ENCODE results near the gene HSPA9.
"Not testable (repeated sequence)": the region's sequence is repeated elsewhere in the genome, so short reads cannot be mapped to it uniquely, and the experiment has no call there.

The HSPA9 gene

DNA sequence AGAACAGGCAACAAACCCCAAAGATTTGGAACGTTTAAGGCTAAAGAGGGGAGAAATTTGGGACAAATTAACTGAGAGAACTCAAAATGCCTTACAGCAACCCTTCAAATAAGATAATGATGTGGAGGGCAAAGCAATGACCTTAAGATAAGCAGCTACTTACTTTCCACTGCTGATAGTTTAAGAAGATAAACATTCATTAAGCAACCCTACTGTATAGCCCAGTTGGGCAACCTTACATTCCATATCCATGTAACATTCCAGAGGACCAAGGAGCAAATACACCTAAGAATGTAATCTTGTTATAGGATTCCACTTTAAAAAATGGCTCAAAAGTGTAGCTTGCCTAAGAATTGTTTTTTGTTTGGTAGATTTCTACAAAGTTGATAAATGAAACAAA lies 47.0 kb downstream of the HSPA9 start:
- Histone ChIP-seq H3K9me3 (ENCODE audit: control insufficient read depth, insufficient read depth, low read depth, low read length) (no peaks in the 10 kb centered on the region), H3K27me3 (ENCODE audit: control insufficient read depth, insufficient read depth, low read length) (no peaks in the 10 kb centered on the region), H3K36me3 (ENCODE audit: control insufficient read depth, insufficient read depth, low read length) (peaks cover 31% of the 10 kb centered on the region), H3K9ac (ENCODE audit: low read length) (no peak overlapping the region), H3K27ac (ENCODE audit: low read depth, low read length) (no peak overlapping the region), H3K4me1 (ENCODE audit: control insufficient read depth, insufficient read depth, low read length) (no peaks in the 10 kb centered on the region), H3K4me3 (ENCODE audit: low read depth, low read length) (no peak overlapping the region)

DNA sequence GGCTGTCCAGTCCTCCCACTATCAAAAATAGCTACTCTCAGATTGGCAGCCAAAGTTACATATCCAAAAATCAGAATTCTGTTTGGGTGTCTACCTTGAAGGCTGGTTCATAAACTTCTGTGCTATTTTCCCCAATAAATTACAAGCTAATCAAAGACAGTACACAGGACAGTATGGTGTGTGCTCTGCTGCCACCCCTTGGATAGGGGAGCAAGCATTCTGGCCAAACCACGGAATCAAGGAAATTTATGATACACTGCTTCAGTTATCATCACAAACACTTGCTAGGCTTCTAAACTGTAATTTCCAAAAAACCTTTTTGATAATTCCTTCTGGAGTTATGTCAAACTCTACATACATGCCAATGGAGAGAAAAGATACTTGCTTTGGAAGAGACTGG lies 48.0 kb downstream of the HSPA9 start:
- Histone ChIP-seq H3K27me3 (ENCODE audit: control insufficient read depth, insufficient read depth, low read length) (no peaks in the 10 kb centered on the region), H3K36me3 (ENCODE audit: control insufficient read depth, insufficient read depth, low read length) (peaks cover 28% of the 10 kb centered on the region)

DNA sequence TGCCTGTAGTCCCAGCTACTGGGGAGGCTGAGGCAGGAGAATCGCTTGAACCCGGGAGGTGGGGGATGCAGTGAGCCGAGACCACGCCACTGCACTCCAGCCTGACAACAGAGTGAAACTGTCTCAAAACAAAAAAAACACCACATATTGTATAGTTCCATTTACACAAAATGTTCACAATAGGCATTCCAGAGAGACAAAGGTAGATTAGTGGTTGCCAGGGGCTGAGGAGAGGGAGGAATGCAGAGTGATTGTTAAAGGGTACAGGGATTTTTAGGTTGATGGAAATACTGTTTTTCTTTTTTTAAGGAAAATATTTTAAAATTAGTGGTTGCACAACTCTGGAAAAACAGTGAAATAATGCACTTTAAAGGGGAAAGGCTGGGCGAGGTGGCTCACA lies 51.8 kb downstream of the HSPA9 start:
- Histone ChIP-seq H3K27ac (ENCODE audit: low read depth, low read length) (no peak overlapping the region), H3K4me3 (ENCODE audit: low read depth, low read length) (no peak overlapping the region), H3K36me3 (ENCODE audit: control insufficient read depth, insufficient read depth, low read length) (peaks cover 27% of the 10 kb centered on the region), H3K4me1 (ENCODE audit: control insufficient read depth, insufficient read depth, low read length) (no peaks in the 10 kb centered on the region), H3K9ac (ENCODE audit: low read length) (no peak overlapping the region), H3K9me3 (ENCODE audit: control insufficient read depth, insufficient read depth, low read depth, low read length) (no peaks in the 10 kb centered on the region), H3K27me3 (ENCODE audit: control insufficient read depth, insufficient read depth, low read length) (no peaks in the 10 kb centered on the region)

More for the DNA sequence above, 48.0 kb downstream of the HSPA9 start:
- H3K9me3 ChIP-seq (ENCODE audit: control insufficient read depth, insufficient read depth, low read depth, low read length): no peaks in the 10 kb centered on the region
- no peaks in the 10 kb centered on the region for H3K4me1 ChIP-seq (ENCODE audit: control insufficient read depth, insufficient read depth, low read length)
- no peak overlapping the region for H3K27ac ChIP-seq (ENCODE audit: low read depth, low read length)
- no peak overlapping the region for H3K4me3 ChIP-seq (ENCODE audit: low read depth, low read length)
- H3K9ac ChIP-seq (ENCODE audit: low read length): no peak overlapping the region

DNA sequence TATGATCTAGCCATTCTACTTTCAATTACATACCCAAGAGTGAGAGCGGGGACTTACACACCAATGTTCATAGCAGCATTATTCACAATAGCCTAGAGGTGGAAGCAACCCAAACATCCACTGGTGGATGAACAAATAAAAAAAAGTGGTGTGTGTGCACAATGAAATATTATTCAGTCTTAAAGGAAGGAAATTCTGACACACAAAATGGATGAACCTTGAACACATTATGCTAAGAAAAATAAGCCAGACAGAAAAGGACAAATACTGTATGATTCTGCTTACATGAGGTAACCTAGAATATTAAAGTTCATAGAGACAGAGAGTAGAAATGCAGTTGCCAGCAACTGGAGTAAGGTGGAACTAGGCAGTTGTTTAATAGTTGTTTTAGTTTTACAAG lies 54.2 kb downstream of the HSPA9 start:
- Histone ChIP-seq H3K36me3 (ENCODE audit: control insufficient read depth, insufficient read depth, low read length) (peaks cover 41% of the 10 kb centered on the region), H3K9me3 (ENCODE audit: control insufficient read depth, insufficient read depth, low read depth, low read length) (no peaks in the 10 kb centered on the region), H3K9ac (ENCODE audit: low read length) (no peak overlapping the region), H3K4me1 (ENCODE audit: control insufficient read depth, insufficient read depth, low read length) (no peaks in the 10 kb centered on the region), H3K4me3 (ENCODE audit: low read depth, low read length) (no peak overlapping the region), H3K27me3 (ENCODE audit: control insufficient read depth, insufficient read depth, low read length) (no peaks in the 10 kb centered on the region), H3K27ac (ENCODE audit: low read depth, low read length) (no peak overlapping the region)

DNA sequence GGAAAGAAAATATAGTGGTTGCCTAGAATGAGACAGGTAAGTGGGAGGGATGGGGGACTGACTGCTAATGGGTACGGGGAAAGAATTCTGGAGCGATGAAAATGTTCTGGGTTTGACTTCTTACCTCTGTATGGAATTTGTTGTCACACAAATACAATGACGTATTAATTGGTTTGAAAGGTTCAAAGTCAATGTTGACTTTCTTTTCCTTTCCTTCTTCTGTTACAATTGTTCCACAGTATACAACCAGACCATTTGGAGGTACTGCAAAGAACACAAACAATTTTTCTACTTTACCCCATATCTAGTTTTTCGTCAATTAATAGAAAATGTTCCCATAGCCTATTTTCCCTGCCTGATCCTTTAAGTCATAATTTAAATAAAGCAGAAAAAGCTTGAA lies 57.8 kb downstream of the HSPA9 start:
- Histone ChIP-seq H3K4me1 (ENCODE audit: control insufficient read depth, insufficient read depth, low read length) (no peaks in the 10 kb centered on the region), H3K27me3 (ENCODE audit: control insufficient read depth, insufficient read depth, low read length) (no peaks in the 10 kb centered on the region), H3K36me3 (ENCODE audit: control insufficient read depth, insufficient read depth, low read length) (peaks cover 67% of the 10 kb centered on the region)

DNA sequence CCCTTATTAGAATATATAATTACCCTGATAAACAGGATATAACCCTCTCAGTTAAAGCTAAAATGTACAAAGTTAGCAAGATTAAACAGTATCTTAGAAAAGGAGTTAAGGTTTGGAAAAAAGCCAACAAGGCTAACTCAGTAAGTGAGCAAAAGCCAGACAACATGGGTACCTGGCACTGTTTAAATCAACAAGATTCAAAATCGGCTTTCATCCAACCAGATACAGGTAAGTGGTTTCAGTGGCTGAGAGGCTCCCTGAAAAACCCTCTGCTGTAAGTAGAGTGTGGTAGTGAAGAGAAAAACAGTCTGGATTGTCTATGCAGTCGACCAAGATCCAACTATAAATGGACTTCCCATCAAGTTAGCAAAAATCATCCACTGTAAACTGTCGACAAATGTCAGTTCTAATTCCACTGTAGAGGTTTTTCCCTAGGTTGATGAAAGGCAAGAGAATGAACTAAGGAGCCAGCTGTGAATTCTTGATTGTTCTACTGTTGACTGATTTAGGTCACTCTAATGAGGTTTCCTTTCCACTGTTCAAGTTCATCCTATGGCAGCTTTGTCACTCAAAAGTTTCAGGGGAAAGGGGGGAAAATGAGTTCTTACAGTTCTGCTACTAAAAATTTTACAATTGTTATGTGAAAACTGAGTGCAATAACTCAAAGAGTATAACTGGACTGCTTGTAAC lies 59.5 kb downstream of the HSPA9 start:
- no peak overlapping the region for H3K27ac ChIP-seq (ENCODE audit: low read depth, low read length)
- no peaks in the 10 kb centered on the region for H3K27me3 ChIP-seq (ENCODE audit: control insufficient read depth, insufficient read depth, low read length)
- no peak overlapping the region for H3K4me3 ChIP-seq (ENCODE audit: low read depth, low read length)
- H3K36me3 ChIP-seq (ENCODE audit: control insufficient read depth, insufficient read depth, low read length): peaks cover 83% of the 10 kb centered on the region
- no peak overlapping the region for H3K9ac ChIP-seq (ENCODE audit: low read length)
- H3K9me3 ChIP-seq (ENCODE audit: control insufficient read depth, insufficient read depth, low read depth, low read length): no peaks in the 10 kb centered on the region
- no peaks in the 10 kb centered on the region for H3K4me1 ChIP-seq (ENCODE audit: control insufficient read depth, insufficient read depth, low read length)

More for the DNA sequence above, 57.8 kb downstream of the HSPA9 start:
- Histone ChIP-seq H3K9me3 (ENCODE audit: control insufficient read depth, insufficient read depth, low read depth, low read length) (no peaks in the 10 kb centered on the region), H3K9ac (ENCODE audit: low read length) (no peak overlapping the region), H3K4me3 (ENCODE audit: low read depth, low read length) (no peak overlapping the region), H3K27ac (ENCODE audit: low read depth, low read length) (no peak overlapping the region)

DNA sequence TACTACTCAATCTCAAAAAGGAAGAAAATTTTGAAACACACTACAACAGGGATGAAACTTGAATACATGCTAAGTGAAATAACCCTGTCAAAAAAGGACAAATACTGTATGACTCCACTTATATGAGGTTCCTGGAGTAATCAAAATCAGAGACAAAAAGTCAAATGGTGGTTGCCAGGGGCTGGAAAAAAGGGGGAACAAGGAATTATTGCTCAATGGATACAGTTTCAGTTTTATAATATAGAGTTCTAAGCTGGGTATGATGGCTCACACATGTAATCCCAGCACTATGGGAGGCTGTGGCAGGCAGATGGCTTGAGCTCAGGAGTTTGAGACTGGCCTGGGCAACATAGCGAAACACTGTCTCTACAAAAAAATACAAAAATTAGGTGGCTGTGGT lies 61.2 kb downstream of the HSPA9 start:
- no peaks in the 10 kb centered on the region for H3K4me1 ChIP-seq (ENCODE audit: control insufficient read depth, insufficient read depth, low read length)
- H3K36me3 ChIP-seq (ENCODE audit: control insufficient read depth, insufficient read depth, low read length): peaks cover 96% of the 10 kb centered on the region
- no peak overlapping the region for H3K4me3 ChIP-seq (ENCODE audit: low read depth, low read length)
- no peaks in the 10 kb centered on the region for H3K9me3 ChIP-seq (ENCODE audit: control insufficient read depth, insufficient read depth, low read depth, low read length)
- H3K27ac ChIP-seq (ENCODE audit: low read depth, low read length): no peak overlapping the region
- no peaks in the 10 kb centered on the region for H3K27me3 ChIP-seq (ENCODE audit: control insufficient read depth, insufficient read depth, low read length)
- H3K9ac ChIP-seq (ENCODE audit: low read length): no peak overlapping the region

DNA sequence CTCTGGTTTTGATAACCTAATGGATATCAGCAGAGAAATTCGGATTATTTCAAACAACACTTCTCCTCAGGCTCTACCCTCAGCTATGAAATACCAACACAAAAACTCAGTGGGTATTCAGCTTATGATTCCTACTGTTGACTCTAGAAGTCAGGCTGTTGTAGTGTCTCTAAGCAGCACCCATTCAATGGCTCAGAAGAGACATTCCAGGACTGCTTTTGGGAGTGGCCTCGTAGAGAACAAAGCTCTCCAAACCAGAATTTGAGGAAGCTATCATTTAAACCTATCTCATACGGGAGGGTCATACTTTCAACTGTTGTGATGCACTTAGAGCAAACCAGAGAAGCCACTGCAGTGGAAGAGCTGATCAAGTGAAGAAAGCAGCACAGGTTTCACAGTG lies 66.2 kb downstream of the HSPA9 start:
- Histone ChIP-seq H3K27me3 (ENCODE audit: control insufficient read depth, insufficient read depth, low read length) (no peaks in the 10 kb centered on the region), H3K9me3 (ENCODE audit: control insufficient read depth, insufficient read depth, low read depth, low read length) (no peaks in the 10 kb centered on the region), H3K27ac (ENCODE audit: low read depth, low read length) (no peak overlapping the region), H3K9ac (ENCODE audit: low read length) (no peak overlapping the region), H3K4me3 (ENCODE audit: low read depth, low read length) (no peak overlapping the region), H3K36me3 (ENCODE audit: control insufficient read depth, insufficient read depth, low read length) (peaks cover 84% of the 10 kb centered on the region), H3K4me1 (ENCODE audit: control insufficient read depth, insufficient read depth, low read length) (no peaks in the 10 kb centered on the region)

DNA sequence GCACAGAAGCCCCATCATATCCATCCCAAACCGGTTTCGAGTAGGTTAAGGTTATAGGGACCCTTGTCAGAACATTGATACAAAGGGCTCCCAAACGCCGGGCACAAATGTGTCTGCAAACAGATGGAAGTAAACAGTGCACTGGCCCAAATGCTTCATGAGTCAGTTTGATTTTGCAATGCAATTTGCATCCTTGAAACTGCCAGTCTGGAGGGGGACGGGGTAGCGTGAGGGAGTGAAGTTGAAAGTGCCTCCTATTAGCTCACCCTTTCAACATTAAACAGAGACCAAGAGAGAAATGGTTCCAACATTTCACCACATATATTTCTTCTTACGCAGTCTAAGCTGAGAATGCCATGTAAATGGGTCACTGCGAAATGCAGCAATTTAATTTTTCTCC lies 67.7 kb downstream of the HSPA9 start:
- not testable (repeated sequence) for H3K4me3 ChIP-seq (ENCODE audit: low read depth, low read length); H3K27ac ChIP-seq (ENCODE audit: low read depth, low read length); H3K9ac ChIP-seq (ENCODE audit: low read length); H3K27me3 ChIP-seq (ENCODE audit: control insufficient read depth, insufficient read depth, low read length); H3K4me1 ChIP-seq (ENCODE audit: control insufficient read depth, insufficient read depth, low read length); H3K9me3 ChIP-seq (ENCODE audit: control insufficient read depth, insufficient read depth, low read depth, low read length)
- peaks cover 69% of the 10 kb centered on the region for H3K36me3 ChIP-seq (ENCODE audit: control insufficient read depth, insufficient read depth, low read length)

DNA sequence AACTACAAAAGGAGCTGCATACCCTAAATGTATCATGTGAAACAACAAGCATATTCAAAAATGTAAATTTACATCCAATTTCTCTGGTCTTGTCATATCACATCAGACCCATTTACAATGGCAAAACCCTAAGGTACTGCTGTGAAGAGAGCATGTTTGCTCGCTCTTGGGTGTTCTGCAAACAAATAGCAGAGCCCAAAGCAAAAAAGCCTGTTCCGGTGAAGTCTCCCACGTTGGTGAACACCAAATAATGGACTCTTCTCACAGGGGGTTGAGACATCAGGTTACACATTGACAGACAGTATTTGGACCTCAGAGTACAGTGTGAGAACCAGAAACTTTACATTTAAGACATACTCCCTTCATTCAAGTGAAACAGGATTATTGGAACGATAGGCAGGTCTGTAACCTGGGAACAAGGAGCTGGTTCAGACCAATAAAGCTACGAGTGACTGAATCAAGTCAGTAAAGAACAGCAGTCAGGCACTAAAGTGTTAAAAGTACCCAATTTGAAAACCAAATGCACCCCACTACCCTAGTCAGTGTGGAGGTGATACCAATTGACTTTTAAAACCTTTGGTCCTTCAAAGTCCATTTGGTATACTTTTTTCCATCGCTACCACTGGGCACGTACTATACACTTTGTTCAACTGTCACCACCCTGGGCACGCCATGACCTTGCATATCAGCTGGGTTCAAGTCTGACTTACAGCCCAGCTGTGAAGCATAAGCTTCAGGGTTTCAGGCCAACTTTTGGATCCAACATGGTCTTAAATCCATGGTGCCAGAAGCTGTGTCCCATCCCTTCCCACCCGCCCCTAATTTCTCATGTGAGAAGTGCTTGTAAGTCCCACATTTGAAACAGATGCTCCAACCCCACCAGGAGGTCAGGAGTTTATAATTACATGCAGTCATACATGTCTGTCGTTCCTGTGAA lies 68.6 kb downstream of the HSPA9 start:
- Histone ChIP-seq H3K9ac (ENCODE audit: low read length) (no peak overlapping the region), H3K4me1 (ENCODE audit: control insufficient read depth, insufficient read depth, low read length) (no peaks in the 10 kb centered on the region), H3K27me3 (ENCODE audit: control insufficient read depth, insufficient read depth, low read length) (no peaks in the 10 kb centered on the region), H3K36me3 (ENCODE audit: control insufficient read depth, insufficient read depth, low read length) (peaks cover 61% of the 10 kb centered on the region), H3K9me3 (ENCODE audit: control insufficient read depth, insufficient read depth, low read depth, low read length) (no peaks in the 10 kb centered on the region), H3K27ac (ENCODE audit: low read depth, low read length) (no peak overlapping the region), H3K4me3 (ENCODE audit: low read depth, low read length) (no peak overlapping the region)

DNA sequence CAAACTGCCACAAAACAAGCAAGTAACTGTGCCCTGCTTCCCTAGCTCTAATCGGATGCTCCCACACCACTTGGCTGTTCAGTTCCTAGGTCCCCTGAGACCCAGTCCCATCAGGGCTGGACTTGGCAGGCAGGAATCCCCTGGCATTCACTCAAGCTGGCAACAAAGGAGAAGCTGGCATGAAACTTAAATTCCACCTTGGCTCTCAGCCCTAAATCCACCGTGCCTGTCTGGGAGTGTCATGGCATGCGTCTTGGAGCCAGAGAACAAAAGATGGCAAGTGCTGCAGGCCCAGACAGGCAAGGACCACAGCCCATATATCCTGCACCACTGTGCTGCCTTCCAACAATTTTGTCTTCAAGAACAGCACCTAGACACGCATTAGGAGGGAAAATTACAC lies 70.4 kb downstream of the HSPA9 start:
- Histone ChIP-seq H3K36me3 (ENCODE audit: control insufficient read depth, insufficient read depth, low read length) (peaks cover 43% of the 10 kb centered on the region), H3K27me3 (ENCODE audit: control insufficient read depth, insufficient read depth, low read length) (no peaks in the 10 kb centered on the region)

More for the DNA sequence above, 70.4 kb downstream of the HSPA9 start:
- Histone ChIP-seq H3K9ac (ENCODE audit: low read length) (no peak overlapping the region), H3K4me3 (ENCODE audit: low read depth, low read length) (no peak overlapping the region), H3K9me3 (ENCODE audit: control insufficient read depth, insufficient read depth, low read depth, low read length) (no peaks in the 10 kb centered on the region), H3K4me1 (ENCODE audit: control insufficient read depth, insufficient read depth, low read length) (no peaks in the 10 kb centered on the region), H3K27ac (ENCODE audit: low read depth, low read length) (no peak overlapping the region)
